Measurements from ENCODE around the gene GDF9. TPM values are rescaled to one million over a fixed set of nuclear protein-coding genes. Genes with fewer than 3 reads are reported as not detected.
A peak's percentile ranks its signal among the peaks of the same experiment; 100 is the strongest.

Gene GDF9
- total RNA-seq, 1 experiment from 2014 or later, result 0.13 TPM

GRCh38 chr5:132848270-132848669 lies 18.0 kb downstream of the GDF9 start:
- in situ Hi-C loops (cut with HindIII; ENCODE audit: low pct_unique_long_range_greater_than_20kb, low sequenced_read_pairs), result no loop called here
- no peak for DNase-seq (ENCODE audit: low read depth, low spot score)

DNA sequence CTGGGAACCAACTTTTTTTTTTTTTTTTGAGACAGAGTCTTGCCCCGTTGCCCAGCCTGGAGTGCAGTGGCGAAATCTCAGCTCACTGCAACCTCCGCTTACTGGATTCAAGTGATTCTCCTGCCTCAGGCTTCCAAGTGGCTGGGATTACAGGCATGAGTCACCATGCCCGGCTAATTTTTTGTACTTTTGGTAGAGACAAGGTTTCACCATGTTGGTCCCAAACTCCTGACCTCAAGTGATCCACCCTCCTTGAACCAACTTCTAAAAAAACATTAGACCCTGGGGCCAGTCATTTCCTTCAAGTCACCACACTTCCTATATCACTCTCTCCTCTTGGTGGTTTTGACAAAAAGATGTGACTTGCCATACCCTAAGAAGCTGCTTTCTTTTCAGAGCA lies 25.0 kb downstream of the GDF9 start:
- no peak for DNase-seq (ENCODE audit: low read depth, low spot score)
- in situ Hi-C loops (cut with HindIII; ENCODE audit: low pct_unique_long_range_greater_than_20kb, low sequenced_read_pairs), result no loop called here

GRCh38 chr5:132840896-132841295 lies 25.4 kb downstream of the GDF9 start:
- no peak for DNase-seq (ENCODE audit: low read depth, low spot score)
- in situ Hi-C loops (cut with HindIII; ENCODE audit: low pct_unique_long_range_greater_than_20kb, low sequenced_read_pairs), result no loop called here

- in situ Hi-C loops (cut with HindIII; ENCODE audit: low pct_unique_long_range_greater_than_20kb, low sequenced_read_pairs), result no loop called here
- no peak for DNase-seq (ENCODE audit: low read depth, low spot score)
These were observed 26.0 kb downstream of the GDF9 start for GRCh38 chr5:132840313-132840712.

DNA sequence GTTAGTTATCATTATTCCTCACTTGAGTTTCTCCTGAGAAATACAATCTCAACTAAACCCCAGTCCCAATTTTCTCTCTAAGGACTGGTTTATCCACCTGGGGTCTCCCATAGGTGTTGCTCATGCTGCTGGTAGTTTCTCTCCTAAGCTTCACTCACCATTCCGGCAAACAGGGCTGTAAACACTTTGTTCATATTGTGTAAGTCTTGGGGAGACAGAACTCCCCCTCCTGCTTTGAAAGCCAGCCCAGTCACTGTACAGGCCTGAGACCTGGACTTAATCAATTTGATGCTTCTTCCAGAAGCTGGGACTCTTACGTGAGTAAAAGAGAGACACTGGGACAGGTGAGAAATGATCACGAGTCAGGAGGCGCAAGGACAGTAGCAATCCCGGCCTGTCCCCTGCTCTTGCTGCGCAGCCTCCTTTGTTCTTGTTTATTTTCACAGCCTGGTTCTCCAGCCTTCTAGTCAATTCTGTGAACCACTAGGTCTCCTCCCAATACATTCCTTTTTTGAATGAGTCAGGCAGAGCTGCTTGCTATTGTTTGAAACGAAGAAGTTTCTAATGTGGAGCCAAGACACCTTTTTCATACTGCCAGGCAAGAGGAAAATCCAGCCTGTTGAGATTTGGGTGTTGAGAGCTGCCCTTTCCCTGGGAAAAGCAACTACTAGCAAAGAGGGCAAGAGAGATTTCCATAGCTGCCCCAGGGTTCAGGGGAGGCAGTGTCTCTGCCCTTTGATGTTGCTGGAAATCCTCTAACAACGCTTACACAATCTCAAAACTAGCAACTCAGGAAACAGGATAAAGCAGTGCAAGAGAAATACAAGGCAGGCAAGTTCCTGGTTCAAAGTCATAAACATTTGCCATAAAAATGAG lies 26.6 kb downstream of the GDF9 start:
- in situ Hi-C loops (cut with HindIII; ENCODE audit: low pct_unique_long_range_greater_than_20kb, low sequenced_read_pairs), result no loop called here
- DNase-seq (ENCODE audit: low read depth, low spot score), result no peak

DNA sequence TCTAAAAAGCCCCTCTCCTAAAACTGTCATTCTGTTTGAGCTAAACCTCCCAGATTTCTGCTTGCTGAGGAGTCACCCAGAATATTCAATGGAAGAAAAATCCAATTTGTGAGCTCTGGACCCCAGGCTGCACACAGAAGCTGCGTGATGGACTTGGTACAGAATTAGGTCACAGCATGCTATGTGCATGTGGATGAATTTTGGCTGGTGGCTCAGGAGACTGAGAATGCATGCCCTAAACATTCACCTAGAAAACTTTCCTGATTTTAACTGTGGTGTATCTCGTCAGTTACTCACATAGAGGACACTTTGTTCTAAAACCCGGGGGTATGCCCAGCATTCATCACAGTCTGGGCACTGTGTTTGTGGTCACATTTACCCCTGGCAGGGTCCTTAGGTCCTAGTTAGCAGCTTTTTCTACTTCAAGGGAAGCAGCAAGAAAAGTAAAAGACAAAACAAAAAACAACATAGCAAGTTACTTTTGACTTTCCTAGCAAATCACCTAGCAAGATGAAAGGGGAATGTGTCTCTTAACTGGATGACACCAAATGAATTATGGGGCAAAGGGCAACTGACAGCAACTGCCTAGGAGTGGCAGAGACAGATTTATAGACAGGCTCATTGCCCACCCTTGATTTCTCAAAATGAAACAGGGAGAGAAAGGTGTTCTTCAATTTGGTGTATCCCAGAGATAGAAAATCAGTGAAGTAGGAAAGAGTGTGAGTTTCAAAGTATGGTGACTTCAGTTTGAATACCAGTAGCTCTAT lies 27.6 kb downstream of the GDF9 start:
- in situ Hi-C loops (cut with HindIII; ENCODE audit: low pct_unique_long_range_greater_than_20kb, low sequenced_read_pairs), result no loop called here
- no peak for DNase-seq (ENCODE audit: low read depth, low spot score)

- in situ Hi-C loops (cut with HindIII; ENCODE audit: low pct_unique_long_range_greater_than_20kb, low sequenced_read_pairs), result no loop called here
- DNase-seq (ENCODE audit: low read depth, low spot score), result no peak
These were observed 28.4 kb downstream of the GDF9 start for GRCh38 chr5:132837868-132838267.

- in situ Hi-C loops (cut with HindIII; ENCODE audit: low pct_unique_long_range_greater_than_20kb, low sequenced_read_pairs), result no loop called here
- no peak for DNase-seq (ENCODE audit: low read depth, low spot score)
These were observed 29.4 kb downstream of the GDF9 start for GRCh38 chr5:132836852-132837251.

- DNase-seq (ENCODE audit: low read depth, low spot score), result no peak
- in situ Hi-C loops (cut with HindIII; ENCODE audit: low pct_unique_long_range_greater_than_20kb, low sequenced_read_pairs), result no loop called here
These were observed 32.2 kb downstream of the GDF9 start for GRCh38 chr5:132834057-132834456.

GRCh38 chr5:132832612-132833011 lies 33.7 kb downstream of the GDF9 start:
- DNase-seq (ENCODE audit: low read depth, low spot score), result no peak
- in situ Hi-C loops (cut with HindIII; ENCODE audit: low pct_unique_long_range_greater_than_20kb, low sequenced_read_pairs), result no loop called here

DNA sequence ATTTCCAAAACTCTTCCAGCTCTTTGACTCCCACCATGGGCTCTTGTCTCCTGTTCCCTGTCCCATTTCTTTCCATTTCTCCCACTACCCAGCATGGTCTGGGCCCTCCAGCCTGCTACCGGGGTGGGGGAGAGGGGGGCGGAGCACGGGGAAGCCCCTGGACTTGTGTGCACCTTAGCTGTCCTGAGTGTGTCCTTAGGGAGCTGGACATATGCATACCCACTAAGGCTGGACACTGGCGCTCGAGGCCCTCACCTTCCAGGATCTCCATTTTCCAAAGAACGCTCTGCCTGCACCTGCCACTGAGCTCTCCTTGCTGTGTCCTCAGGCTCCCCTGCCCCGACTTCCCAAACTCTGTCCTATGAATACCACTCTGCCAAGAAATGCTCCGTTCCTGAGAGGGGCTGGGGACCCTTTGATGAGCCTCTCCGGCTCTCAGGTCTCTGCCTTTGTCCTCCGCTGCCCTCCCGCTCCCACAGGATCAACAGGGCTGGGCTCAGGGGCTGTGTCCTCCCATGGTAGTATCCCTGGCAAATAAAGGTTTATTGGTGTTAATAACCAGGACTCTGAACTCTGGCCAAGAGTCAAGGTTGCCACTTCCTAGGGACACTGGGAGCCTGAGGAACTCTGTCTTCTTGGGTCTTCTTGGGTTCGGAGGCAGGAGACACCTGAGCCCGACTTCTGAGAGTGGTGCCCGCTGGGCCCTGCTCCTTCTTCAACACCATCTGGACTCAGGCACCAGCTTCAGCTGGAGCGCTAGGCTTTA lies 35.0 kb downstream of the GDF9 start:
- in situ Hi-C loops (cut with HindIII; ENCODE audit: low pct_unique_long_range_greater_than_20kb, low sequenced_read_pairs), result no loop called here
- no peak for DNase-seq (ENCODE audit: low read depth, low spot score)

DNA sequence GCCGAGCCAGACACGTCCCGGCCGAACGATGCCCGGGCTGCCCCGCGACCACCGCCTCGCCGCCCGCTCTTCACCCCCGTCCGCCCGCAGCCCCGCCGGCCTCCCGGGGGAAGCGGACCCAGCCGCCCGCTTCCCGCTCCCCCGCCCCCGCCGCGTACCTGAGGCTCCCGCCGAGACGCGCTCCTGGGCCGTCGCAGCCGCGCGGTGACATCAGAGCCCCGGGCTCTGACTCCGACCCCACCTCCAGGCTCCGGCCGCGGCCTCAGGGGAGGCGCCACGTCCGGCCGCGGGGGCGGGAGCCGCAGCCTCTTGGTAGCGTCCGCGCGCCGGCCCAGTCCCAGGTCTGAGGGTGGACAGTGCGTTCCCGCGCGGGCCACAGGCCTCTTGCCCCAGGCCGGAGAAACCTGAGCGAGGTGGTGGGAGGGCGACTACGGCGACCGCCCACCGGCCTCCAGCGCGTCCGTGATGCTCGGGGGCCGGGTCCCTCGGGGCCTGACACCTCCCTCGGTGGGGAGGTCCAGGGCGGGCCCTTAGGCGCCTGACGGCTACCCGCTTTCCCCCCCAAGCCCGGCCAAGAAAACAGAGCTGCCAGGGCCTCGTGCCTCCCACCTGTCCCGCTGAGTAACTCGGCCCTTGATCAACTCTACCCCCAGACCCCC lies 35.7 kb downstream of the GDF9 start, which contains the start of gene SHROOM1:
Gene SHROOM1, minus strand, starts transcription at position 212 of the 659 bp plus-strand sequence. CDS start 4,507 bp downstream, outside the sequence.
- in situ Hi-C loops (cut with HindIII; ENCODE audit: low pct_unique_long_range_greater_than_20kb, low sequenced_read_pairs), result no loop called here
- no peak for DNase-seq (ENCODE audit: low read depth, low spot score)

DNA sequence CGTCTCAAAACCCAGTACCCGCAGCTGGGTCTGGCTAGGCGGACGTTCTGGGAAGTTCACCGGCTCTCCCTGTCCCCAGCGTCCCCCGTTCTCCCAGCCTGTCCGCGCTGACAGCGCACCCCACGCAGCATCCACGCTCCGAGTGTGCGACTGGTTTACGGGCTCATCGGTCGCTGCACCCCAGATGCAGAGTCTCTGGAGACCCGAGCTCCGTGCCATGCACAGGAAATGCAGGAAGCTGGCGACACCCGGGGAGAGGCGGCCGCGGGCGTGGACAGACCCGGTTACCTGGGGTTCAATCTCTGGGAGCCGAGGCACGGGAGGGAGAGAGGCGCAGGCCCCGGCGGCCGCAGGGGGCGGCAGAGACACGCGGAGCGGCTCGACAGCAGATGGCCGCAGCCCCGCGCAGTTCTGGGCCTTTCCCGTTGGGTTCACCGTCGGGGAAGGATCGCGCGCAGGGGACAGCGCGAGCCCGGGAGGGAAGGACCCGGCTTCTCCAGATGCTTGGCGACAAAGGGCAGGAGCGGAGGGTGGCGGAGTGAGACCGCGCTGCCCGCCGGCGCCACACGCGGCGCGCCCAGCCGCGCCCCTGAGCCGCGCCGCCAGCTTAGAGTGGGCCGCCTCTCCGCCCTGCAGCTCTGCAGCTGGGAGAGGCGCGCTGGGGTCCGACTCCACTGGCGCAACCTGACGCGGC lies 36.4 kb downstream of the GDF9 start:
- in situ Hi-C loops (cut with HindIII; ENCODE audit: low pct_unique_long_range_greater_than_20kb, low sequenced_read_pairs), result no loop called here
- DNase-seq (ENCODE audit: low read depth, low spot score), result peak; percentile 58

DNA sequence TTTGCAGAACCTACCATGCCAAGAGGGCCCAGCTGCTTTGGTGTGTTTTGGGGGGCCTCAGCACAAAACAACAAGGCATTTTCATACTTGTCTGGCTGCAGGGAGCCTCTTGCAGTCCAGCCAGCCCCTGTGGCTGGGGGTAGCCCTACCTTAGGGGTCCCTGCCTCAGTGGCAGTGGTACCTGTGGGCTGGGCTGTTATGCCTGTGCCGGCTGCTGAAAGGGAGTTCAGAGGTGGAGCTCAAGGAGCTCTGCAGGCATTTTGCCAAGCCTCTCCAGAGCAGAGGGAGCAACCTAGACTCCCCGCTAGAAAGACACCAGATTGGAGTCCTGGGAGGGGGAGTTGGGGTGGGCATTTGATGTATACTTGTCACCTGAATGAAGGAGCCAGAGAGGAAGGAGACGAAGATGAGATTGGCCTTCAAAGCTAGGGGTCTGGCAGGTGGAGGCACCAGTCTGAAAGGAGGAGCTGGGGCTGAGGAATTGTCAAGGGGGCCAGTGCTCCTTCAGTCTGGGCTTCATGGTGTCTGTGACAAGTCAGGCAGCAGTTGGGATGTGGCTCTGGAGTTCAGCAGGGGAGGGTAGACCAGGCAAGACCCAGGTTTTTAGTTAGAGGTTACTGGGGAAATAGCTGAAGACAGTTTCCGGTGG lies 37.3 kb downstream of the GDF9 start:
- in situ Hi-C loops (cut with HindIII; ENCODE audit: low pct_unique_long_range_greater_than_20kb, low sequenced_read_pairs), result no loop called here
- no peak for DNase-seq (ENCODE audit: low read depth, low spot score)

DNA sequence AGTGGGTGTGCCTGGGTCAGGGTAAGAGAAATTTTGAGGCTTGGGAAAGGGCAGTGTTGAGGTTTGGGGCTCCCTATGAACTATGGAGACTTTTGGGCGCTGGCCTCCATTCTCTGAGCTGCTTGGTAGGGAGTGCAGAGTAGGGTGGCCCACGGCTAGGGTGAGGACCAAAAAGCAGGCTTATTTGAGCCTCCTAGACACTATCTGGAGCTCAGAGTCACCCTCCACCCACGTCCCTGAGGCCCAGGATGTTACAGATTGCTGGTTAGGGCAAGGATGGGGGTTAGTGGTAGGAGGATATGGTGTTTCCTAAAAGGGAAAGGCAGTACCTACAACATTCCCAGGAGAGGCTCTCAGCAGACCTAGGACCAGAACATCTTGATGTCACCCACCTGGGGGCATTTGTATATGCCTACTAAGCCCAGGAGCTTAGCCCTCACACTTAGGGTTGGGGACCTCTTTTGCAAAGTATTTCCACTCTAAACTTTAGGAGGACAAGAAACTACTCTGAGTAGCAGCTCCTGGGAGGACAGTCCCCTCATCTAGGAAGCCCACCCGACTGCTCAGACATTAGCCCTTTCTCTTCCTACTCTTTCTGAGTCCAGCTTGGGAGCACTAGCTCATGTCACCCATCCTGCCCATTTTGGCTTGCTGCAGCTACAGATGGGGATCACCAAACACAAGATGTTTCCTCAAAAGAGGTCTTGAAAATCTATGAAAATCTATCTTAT lies 38.2 kb downstream of the GDF9 start:
- in situ Hi-C loops (cut with HindIII; ENCODE audit: low pct_unique_long_range_greater_than_20kb, low sequenced_read_pairs), result no loop called here

GRCh38 chr5:132826424-132827082 lies 39.7 kb downstream of the GDF9 start:
- in situ Hi-C loops (cut with HindIII; ENCODE audit: low pct_unique_long_range_greater_than_20kb, low sequenced_read_pairs), result no loop called here
- DNase-seq (ENCODE audit: low read depth, low spot score), result no peak

More for the DNA sequence above, 38.2 kb downstream of the GDF9 start:
- DNase-seq (ENCODE audit: low read depth, low spot score), result no peak

All from SK-MEL-5 (cell line).